Measurements from ENCODE around the gene COLEC11.
A peak's percentile ranks its signal among the peaks of the same experiment; 100 is the strongest.

COLEC11 gene

DNA sequence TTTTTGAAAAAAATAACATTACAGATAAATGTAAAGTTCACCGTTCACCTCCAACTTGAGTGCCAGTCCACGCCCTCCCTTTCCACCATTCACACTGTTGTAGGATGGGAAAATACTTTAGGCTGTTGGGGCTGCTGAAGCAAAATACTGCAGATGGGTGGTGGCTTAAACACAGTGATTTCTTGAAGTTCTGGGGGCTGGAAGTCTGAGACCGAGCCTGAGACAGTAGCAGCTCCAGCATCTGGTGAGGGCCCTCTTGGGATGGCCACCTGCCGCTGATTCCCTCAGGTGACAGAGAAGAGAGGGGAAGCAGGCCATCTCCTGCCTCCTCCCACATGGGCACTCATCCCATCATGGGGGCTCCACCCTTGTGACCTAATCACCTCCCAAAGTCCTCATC lies 80.8 kb downstream of the COLEC11 start:
- no peak for DNase-seq (ENCODE audit: low spot score)

DNA sequence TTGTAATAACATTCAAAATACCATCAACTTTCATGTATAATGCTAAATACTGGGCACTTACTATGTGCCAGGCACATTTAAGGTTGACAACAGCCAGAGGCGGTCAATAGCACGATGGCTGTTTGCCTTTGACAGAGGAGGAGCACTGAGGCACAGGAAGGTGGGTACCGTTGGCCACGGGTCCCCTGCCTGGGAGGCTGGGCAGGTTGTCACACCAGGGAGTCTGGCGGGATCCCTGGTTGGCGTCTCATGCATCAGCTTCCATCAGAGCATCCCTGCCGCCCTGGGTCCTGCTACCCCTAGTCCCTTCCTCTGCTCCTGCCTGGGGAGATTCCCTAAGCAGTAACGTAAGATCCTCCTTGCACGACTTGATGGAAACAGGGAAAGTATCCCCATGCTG lies 82.5 kb downstream of the COLEC11 start:
- DNase-seq (ENCODE audit: low spot score) = no peak

DNA sequence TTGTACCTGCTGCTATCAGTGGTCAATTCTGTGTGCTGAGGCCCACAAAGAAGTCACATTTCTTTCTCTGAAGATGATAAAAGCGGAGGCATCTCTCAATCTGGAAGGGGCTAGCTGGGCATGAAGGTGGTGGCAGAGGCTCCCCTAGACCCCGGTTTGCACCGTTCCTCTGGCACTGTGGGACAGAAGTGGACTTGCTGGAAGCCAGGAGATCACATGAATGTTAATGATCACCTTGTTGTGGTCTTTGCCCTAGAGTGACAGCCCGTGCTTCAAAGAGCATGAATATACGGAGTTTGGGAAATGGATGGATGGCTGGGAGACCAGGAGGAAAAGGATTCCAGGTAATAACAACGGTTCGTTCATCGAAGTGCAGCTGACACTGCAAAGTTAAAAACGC lies 83.3 kb downstream of the COLEC11 start:
- no peak for DNase-seq (ENCODE audit: low spot score)

DNA sequence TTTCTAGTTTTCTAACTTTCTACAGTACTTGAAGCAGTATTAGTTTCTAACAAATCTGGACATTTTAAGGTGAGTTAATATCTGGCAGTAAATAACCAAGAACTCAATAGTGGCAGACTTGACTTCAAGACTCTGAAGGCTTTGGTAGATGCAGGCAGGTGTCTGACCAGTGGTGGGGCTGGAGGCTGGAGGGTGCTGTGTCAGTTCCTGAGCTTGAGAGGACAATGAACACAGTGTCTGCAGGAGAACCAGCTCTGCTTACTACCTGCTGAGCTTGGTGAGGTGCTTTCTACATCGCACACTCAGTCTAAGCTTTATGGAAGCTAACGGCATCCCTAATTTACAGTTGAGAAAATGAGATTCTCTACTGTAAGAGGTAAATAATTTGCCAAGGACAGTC lies 84.3 kb downstream of the COLEC11 start:
- DNase-seq (ENCODE audit: low spot score) = no peak

DNA sequence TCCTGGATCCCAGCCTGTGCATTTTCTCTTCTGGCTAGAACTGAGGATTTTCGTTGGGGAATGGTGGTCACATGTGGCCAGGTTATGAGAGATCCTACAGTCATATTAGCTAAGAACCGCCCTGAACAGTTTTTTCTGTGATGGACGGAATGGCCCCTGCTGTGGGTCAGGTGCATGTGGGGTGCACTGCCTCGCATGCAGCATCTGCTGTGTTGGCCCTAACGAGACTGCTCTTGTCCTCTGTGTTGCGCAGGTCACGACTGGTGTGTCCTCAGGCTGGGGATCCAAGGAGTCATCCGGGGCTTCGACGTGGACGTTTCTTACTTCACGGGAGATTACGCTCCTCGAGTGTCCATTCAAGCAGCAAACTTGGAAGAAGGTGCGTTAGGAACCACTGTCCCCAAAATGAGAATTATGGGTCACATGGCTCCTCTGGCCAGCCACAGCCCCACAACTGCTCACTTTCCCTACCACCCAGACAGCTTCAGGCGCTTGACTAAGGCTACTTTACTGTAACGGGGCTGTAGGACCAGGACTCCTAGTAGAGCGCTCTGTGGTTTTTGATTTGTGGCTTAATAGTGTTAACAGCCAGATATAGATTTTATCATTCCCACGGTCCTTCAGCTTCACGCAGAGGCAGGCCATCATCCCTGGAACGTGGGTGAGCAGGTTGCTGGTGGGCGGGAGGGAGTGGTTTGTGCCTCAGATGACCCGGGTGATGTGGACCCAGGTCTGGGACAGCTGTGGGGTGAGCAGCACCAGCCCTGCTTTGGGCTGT lies 84.9 kb downstream of the COLEC11 start:
- DNase-seq (ENCODE audit: low spot score) = no peak

DNA sequence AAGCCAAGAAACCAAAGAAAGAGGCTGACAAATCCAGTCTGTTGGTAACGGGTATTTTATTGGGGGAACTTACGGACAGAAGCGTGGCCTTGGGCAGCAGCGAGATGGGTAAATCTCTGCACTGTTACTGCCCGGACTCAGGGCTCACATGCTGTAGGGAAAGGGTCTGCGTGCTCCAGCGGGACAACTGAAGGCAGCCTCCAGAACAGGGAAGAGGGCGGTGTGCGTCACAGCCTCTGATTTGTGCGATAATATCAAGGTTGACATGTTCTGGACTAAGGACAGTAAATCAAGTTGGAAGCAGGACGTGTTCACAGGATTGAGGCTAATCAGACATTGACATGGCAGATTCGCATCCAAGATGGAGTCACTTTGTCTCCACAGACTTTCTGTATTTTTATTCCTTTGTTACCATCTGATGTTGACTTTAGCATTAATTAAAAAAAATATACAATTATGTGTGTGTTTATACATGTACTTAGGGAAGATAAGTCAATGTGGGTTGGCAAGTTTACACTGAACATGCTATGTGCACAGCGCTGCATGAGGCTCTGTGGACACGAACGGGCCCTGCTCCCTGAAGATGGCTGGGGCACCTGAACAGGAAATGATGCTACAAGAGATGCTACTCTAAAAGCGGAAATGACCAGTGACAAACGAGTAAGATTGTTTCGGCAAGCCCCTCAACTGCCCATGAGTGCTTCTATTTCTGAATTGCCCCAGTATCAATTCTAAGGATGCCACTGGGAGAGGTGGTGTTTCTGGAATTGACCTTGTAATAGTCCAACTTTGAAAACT lies 85.8 kb downstream of the COLEC11 start:
- no peak for DNase-seq (ENCODE audit: low spot score)

DNA sequence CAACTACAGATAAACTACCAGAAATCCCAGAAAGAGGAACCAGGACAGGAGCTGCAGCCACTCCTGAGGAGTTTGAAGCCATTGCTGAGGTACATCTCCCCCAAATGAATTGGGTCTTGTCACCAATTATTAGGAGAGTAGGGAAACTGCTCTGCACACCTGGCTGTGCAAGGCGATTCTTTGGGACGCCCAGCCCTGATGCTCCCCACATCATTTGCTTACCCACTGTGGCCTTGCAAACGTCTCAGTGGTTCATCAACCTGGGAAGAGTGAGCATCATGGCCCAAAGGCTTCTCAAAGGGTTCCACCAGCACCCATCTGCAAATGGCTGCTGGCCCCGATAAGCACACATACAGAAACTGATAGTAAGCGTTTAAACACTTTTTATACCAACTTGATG lies 86.7 kb downstream of the COLEC11 start:
- DNase-seq (ENCODE audit: low spot score) = no peak

DNA sequence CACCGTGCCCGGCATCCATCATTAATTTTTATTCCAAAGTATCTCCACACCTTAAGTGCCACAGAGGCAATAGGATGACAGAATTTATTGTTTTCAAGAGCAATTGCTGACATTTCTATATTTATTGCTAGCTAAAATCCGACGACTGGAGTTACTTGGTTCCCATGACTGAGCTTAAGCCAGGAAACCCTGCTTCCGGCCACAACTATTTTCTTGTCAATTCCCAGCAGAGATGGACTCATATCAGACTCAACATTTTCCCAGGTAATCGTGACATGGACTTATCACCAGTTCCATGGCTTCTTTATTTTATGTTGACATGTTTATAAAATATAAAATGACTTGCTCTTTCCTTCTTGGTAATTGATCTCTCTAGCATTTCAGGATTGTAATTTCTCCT lies 87.9 kb downstream of the COLEC11 start:
- no peak for DNase-seq (ENCODE audit: low spot score)

DNA sequence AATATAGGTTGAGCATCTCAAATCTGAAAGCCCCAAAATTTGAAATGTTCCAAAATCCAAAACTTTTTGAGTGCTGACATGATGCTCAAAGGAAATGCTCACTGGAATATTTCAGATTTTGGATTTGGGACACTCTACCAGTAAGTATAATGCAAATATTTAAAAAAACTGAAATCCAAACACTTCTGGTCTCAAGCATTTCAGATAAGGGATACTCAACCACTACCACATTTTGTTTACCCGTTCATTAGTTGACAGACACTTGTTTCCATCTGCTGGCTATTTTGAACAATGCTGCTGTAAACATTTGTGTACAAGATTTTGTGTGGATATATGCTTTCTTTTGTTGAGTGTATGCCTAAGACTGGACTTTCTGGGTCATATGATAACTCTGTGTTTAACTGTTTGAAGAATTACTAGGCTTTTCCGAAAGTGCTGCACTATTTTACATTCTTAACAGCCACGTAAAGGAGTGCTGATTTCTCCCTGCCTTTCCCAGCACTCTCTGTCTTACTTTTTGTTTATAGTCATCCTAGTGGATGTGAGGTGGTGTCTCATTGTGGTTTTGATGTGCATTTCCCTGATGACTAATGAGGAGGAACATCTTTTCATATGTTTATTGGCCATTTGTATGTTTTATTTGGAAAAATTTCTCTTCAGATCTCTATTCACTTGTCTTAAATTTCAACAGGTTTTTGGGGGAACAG lies 89.0 kb downstream of the COLEC11 start:
- peak; percentile 29 for DNase-seq (ENCODE audit: low spot score)

DNA sequence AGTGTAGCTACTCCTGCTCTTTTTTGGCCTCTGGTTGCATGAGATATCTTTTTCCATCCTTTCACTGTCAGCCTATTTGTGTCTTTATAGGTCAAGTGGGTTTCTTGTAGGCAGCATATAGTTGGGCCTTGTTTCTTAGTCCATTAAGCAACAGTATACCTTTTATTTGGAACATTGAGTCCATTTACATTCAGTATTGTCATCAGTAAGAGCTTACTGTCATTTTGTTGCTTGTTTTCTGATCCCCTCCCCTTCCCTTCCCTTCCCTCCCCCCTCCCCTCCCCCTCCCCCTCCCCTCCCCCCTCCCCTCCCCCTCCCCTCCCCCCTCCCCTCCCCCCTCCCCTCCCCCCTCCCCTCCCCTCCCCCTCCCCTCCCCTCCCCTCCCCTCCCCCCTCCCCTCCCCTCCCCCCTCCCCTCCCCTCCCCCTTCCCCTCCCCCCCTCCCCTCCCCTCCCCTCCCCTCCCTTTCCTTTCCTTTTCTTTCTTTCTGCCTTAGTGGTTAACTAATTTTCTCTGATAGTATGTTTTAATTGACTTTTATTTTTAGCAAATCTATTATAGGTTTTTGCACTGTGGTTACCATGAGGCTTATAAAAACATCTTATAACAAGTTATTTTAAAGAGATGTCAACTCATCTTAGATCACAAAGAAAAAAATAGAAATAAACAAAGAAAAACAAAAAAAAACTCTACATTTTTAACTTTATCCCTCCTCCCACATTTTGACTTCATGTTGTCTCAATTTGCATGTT lies 95.3 kb downstream of the COLEC11 start:
- no peak for DNase-seq (ENCODE audit: low spot score)

DNA sequence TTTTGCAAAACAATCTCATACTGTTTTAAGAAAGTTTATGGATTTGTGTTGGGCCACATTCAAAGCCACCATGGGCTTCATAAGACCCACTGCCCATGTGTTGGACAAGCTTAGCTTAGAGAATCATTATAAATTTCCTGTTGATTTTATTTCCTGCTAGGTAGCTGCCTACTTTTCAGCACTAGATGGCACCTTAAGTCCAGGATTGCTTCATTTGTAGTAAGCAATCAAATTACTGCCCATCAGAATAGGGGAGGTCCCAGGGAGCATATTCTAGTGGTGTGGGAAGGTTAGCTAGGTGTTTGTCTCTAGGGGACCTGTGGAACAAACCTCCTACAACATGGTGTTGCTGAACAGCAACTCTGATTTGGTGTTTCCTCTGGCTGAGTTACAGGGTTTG lies 97.5 kb downstream of the COLEC11 start:
- DNase-seq (ENCODE audit: low spot score) = peak; percentile 71

All from SW480 (cell line).